GM12878 (cell line): Measurements from ENCODE around the gene CALCR. TPM values are rescaled to one million over a fixed set of nuclear protein-coding genes. Genes with fewer than 3 reads are reported as not detected.

ENCODE experiments used
- ATAC-seq: fragments of 200-7000 bp; cut with Tn5 transposase; 3 replicates; pipeline ENCODE4 v1.9.1; 2020; ENCODE audit warnings: mild to moderate bottlenecking, moderate library complexity
- BruUV-seq: library from RNA; stranded (reverse); fragments of 400-500 nt; replicated peaks from 2 replicates; lab custom pipeline; 2021; lab: Mats Ljungman, UMichigan
- CTCF ChIA-PET: fragments of 300-600 bp; sonication (Branson Sonifier 250); formaldehyde crosslinking; extraction: SDS; loops from one replicate; lab custom pipeline; 2021; ENCODE audit warnings: inconsistent platforms; lab: Yijun Ruan, JAX
- POLR2A ChIA-PET: fragments of 350-600 bp; formaldehyde crosslinking; extraction: SDS; loops from one replicate; lab custom pipeline; 2021; ENCODE audit warnings: inconsistent platforms; lab: Charles Lee
- RAD21 ChIA-PET: fragments of 300-600 bp; sonication (Branson Sonifier 250); formaldehyde crosslinking; loops from one replicate; lab custom pipeline; 2023; ENCODE audit warnings: antibody characterized with exemption; ENCODE audit not compliant: unreplicated experiment; lab: Charles Lee
- SMC1A ChIA-PET: fragments of 300-600 bp; sonication (Branson Sonifier 250); formaldehyde crosslinking; loops from one replicate; lab custom pipeline; 2023; ENCODE audit not compliant: unreplicated experiment, uncharacterized antibody; lab: Charles Lee
- DNase-seq: peaks from one replicate; pipeline ENCODE4 v3.0.0-alpha.2; 2011; ENCODE audit warnings: low read depth, low spot score
- FAIRE-seq: peaks from 3 replicates; lab custom pipeline; 2011; peaks lifted over from hg19 to GRCh38; lab: Jason Lieb, UNC
- H2AFZ ChIP-seq: 2 replicates; pipeline ENCODE4 v1.6.0; 2011; ENCODE audit warnings: low read depth, low read length, control low read depth; ENCODE audit not compliant: control insufficient read depth
- H3K27ac ChIP-seq: 2 replicates; pipeline ENCODE4 v1.5.1; 2011; ENCODE audit warnings: control low read depth; ENCODE audit not compliant: control insufficient read depth, insufficient read depth
- H3K27me3 ChIP-seq, 2 experiments: replicated peaks in 1 of 2; 2 replicates each; pipeline versions ENCODE4 v1.6.0 to v1.6.1; 2011; ENCODE audit warnings: low read length in 1 of 2; ENCODE audit not compliant: control insufficient read depth in 2 of 2, insufficient read depth in 2 of 2
- H3K36me3 ChIP-seq, 2 experiments: 2 replicates each; pipeline ENCODE4 v1.5.1; 2011; ENCODE audit warnings: low read length in 1 of 2; ENCODE audit not compliant: control insufficient read depth in 2 of 2, insufficient read depth in 2 of 2
- H3K4me1 ChIP-seq: 2 replicates; pipeline ENCODE4 v1.6.1; 2011; ENCODE audit warnings: mild to moderate bottlenecking, low read length, moderate library complexity, mixed read lengths; ENCODE audit not compliant: control insufficient read depth, insufficient read depth
- H3K4me2 ChIP-seq: 2 replicates; pipeline ENCODE4 v1.6.0; 2011; ENCODE audit warnings: control low read depth; ENCODE audit not compliant: control insufficient read depth, insufficient read depth
- H3K4me3 ChIP-seq: fragments of 200-600 bp; sonication (generic); 2 replicates; pipeline ENCODE4 v1.5.1; 2016
- H3K79me2 ChIP-seq: 2 replicates; pipeline ENCODE4 v1.6.0; 2011; ENCODE audit warnings: low read length; ENCODE audit not compliant: control insufficient read depth, insufficient read depth
- H3K9ac ChIP-seq: 2 replicates; pipeline ENCODE4 v1.8.0; 2011; ENCODE audit warnings: low read length, control low read depth, mixed read lengths; ENCODE audit not compliant: control insufficient read depth, insufficient read depth
- H3K9me3 ChIP-seq: replicated peaks from 3 replicates; pipeline ENCODE4 v1.5.1; 2011; ENCODE audit warnings: mild to moderate bottlenecking, low read length; ENCODE audit not compliant: control insufficient read depth, insufficient read depth
- H4K20me1 ChIP-seq: 2 replicates; pipeline ENCODE4 v1.6.0; 2011; ENCODE audit not compliant: control insufficient read depth, insufficient read depth
- BHLHE40 ChIP-seq, 2 experiments: fragments of 450-650 bp in 1 of 2; IDR thresholded peaks; 2 replicates each; pipeline ENCODE4 v1.6.1; 2011 to 2017; ENCODE audit warnings: low read depth in 2 of 2, borderline replicate concordance in 1 of 2, improper control_type of control experiment in 1 of 2, low read length in 1 of 2, mild to moderate bottlenecking in 1 of 2
- E2F8 ChIP-seq: fragments of 450-650 bp; IDR thresholded peaks from 2 replicates; pipeline ENCODE4 v1.6.1; 2018; ENCODE audit warnings: mild to moderate bottlenecking, low read depth, moderate library complexity; ENCODE audit not compliant: partially characterized antibody
- HDGF ChIP-seq: fragments of 450-650 bp; IDR thresholded peaks from 2 replicates; pipeline ENCODE4 v1.6.1; 2016; ENCODE audit warnings: antibody characterized with exemption
- KDM1A ChIP-seq: fragments of 200-600 bp; sonication (generic); IDR thresholded peaks from 2 replicates; pipeline ENCODE4 v1.6.1; 2016; ENCODE audit warnings: borderline replicate concordance
- MAX ChIP-seq: IDR thresholded peaks from 2 replicates; pipeline ENCODE4 v1.6.1; 2012; ENCODE audit warnings: low read depth, low read length, improper control_type of control experiment
- MEF2B ChIP-seq: fragments of 450-650 bp; IDR thresholded peaks from 2 replicates; pipeline ENCODE4 v1.6.1; 2018; ENCODE audit warnings: mild to moderate bottlenecking, moderate library complexity; ENCODE audit not compliant: partially characterized antibody, poor library complexity, severe bottlenecking
- NFIC ChIP-seq: IDR thresholded peaks from 2 replicates; pipeline ENCODE4 v1.6.1; 2012; ENCODE audit warnings: low read depth, mild to moderate bottlenecking, inconsistent platforms, low read length, moderate library complexity
- NFXL1 ChIP-seq: fragments of 450-650 bp; IDR thresholded peaks from 2 replicates; pipeline ENCODE4 v1.6.1; 2017; ENCODE audit warnings: antibody characterized with exemption, mild to moderate bottlenecking, borderline replicate concordance
- PAX8 ChIP-seq: fragments of 450-650 bp; IDR thresholded peaks from 2 replicates; pipeline ENCODE4 v1.6.1; 2017; ENCODE audit warnings: mild to moderate bottlenecking, moderate library complexity
- POU2F2 ChIP-seq: IDR thresholded peaks from 3 replicates; pipeline ENCODE4 v1.6.1; 2011; ENCODE audit warnings: low read depth, mild to moderate bottlenecking, low read length, borderline replicate concordance
- RCOR1 ChIP-seq: conservative IDR thresholded peaks from 2 replicates; pipeline ENCODE4 v1.6.1; 2012; ENCODE audit warnings: low read depth, low read length, improper control_type of control experiment
- SPI1 ChIP-seq: IDR thresholded peaks from 2 replicates; pipeline ENCODE4 v1.6.1; 2011; ENCODE audit warnings: low read depth, mild to moderate bottlenecking, low read length, moderate library complexity, borderline replicate concordance; ENCODE audit not compliant: insufficient read depth
- SUPT20H ChIP-seq: IDR thresholded peaks from 2 replicates; pipeline ENCODE4 v1.6.1; 2011; ENCODE audit warnings: low read depth, mild to moderate bottlenecking, low read length, moderate library complexity, borderline replicate concordance; ENCODE audit not compliant: control insufficient read depth
- TCF12 ChIP-seq: IDR thresholded peaks from 2 replicates; pipeline ENCODE4 v1.6.1; 2011; ENCODE audit warnings: low read depth, mild to moderate bottlenecking, low read length
- ZBTB40 ChIP-seq: fragments of 450-650 bp; IDR thresholded peaks from 2 replicates; pipeline ENCODE4 v1.6.1; 2016; ENCODE audit warnings: mild to moderate bottlenecking, moderate library complexity, borderline replicate concordance
- ZZZ3 ChIP-seq: IDR thresholded peaks from 2 replicates; pipeline ENCODE4 v1.6.1; 2011; ENCODE audit warnings: low read depth; ENCODE audit not compliant: control insufficient read depth, insufficient read length
- WGBS: methylation state at CpG from one replicate; pipeline ENCODE4 v1.1.6; 2016; ENCODE audit warnings: low lambda C conversion rate; ENCODE audit not compliant: insufficient replicate concordance, insufficient coverage; ENCODE audit errors: missing lambda C conversion rate; 5-methylcytosine and 5-hydroxymethylcytosine counted together
- in situ Hi-C: fragments of 300-500 bp; cut with MboI; formaldehyde crosslinking; loops from 9 replicates; pipeline ENCODE4 v1.14.3; 2018; ENCODE audit warnings: mixed read lengths
- intact Hi-C: fragments of 100-400 bp; cut with micrococcal nuclease; formaldehyde crosslinking; loops from one replicate; pipeline ENCODE4 v1.14.2; 2022; ENCODE audit not compliant: unreplicated experiment
- polyA plus RNA-seq, 11 experiments: library from polyadenylated mRNA; depleted of rRNA in 4 of 11; unstranded in 6 of 11; stranded (reverse) in 5 of 11; fragments of >200 nt; fragmentation: Nextera tagmentation in 4 of 11; fragmentation: Illumina TruSeq in 1 of 11; extraction: Ambion mirVana in 4 of 11; extraction: Trizol in 1 of 11; gene quantifications; 1 replicate in 1 of 11; 2 replicates in 10 of 11; pipeline versions ENCODE4 v1.2.1 to v1.2.3, GENCODE V29; 2011 to 2016; ENCODE audit warnings: inconsistent platforms in 2 of 11, missing spikeins in 2 of 11, low read depth in 1 of 11
- total RNA-seq, 4 experiments: library from RNA; depleted of rRNA in 3 of 4; stranded (reverse); fragments of >200 nt in 3 of 4; fragmentation: Illumina TruSeq in 1 of 4; extraction: Trizol in 1 of 4; gene quantifications; 2 replicates each; pipeline versions ENCODE4 v1.2.1 to v1.2.3, GENCODE V29; 2013 to 2021

Gene CALCR
- total and polyA plus RNA-seq, 10 of the 15 experiments (the other 5 are each of a cell fraction or from before 2014, with no cell fraction given), result not detected

DNA sequence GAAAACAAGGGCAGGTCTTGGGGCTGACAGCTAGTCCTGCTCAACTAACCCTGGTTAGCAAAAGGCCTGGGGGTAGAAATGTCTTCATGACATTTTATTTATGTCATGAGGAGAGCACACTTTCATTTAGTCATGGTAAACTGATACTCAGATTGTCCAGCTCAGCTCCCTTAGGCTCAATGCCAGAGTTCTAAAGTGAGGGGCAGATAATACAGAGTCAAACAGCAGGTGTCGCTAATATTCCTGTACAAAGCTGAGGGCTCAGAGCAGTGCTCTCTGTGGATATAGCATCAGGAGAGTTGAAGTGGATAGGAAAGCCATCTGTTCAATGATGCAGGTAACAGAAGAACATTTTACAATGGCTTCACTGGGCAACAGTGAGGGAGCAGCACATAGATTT is 26.8 kb upstream of the CALCR start:
- in situ Hi-C loops (no loop called here), intact Hi-C loops (no loop called here)
- Histone ChIP-seq H3K4me2 (no peak overlapping the region), H3K36me3 (no peaks in the 10 kb centered on the region), H3K4me3 (no peak overlapping the region), H3K27ac (no peak overlapping the region), H3K9ac (no peak overlapping the region), H2AFZ (no peak overlapping the region), H3K27me3 (no peaks in the 10 kb centered on the region), H4K20me1 (no peaks in the 10 kb centered on the region), H3K4me1 (no peaks in the 10 kb centered on the region), H3K9me3 (no peaks in the 10 kb centered on the region), H3K79me2 (no peaks in the 10 kb centered on the region)
- ChIA-PET CTCF (interaction anchor here (0.8 to 1.7 kb wide), 2 partner anchors 11 to 621 kb away, joined by 4 to 5 read pairs; no protein-coding TSS in a partner anchor), RAD21 (interaction anchor here (1.1 kb wide), 1 partner anchor 794 kb away, joined by 5 read pairs; no protein-coding TSS in a partner anchor), SMC1A (interaction anchor here (0.7 to 1.7 kb wide), 3 partner anchors 21 to 1297 kb away, joined by 3 to 6 read pairs (median 5); no protein-coding TSS in a partner anchor), POLR2A (no interaction called here)
- DNase-seq, result no peak
- ATAC-seq, result no peak
- BruUV-seq, result no TSS peak
- 87% methylated on average over 1 of the region's 1 CpG for WGBS
- FAIRE-seq, result no peak
- no peak for TF ChIP-seq HDGF
- no peak for TF ChIP-seq POU2F2
- TF ChIP-seq ZBTB40, result no peak
- TF ChIP-seq E2F8, result no peak
- no peak for TF ChIP-seq ZZZ3
- no peak for TF ChIP-seq RCOR1
- TF ChIP-seq TCF12, result no peak
- no peak for TF ChIP-seq SUPT20H
- no peak for TF ChIP-seq SPI1
- no peak for TF ChIP-seq MAX
- TF ChIP-seq BHLHE40 (IDR thresholded peaks at IDR 0.05; ENCODE audit: borderline replicate concordance in 1 of 2, low read depth in 2 of 2, low read length in 1 of 2), result no peak
- no peak for TF ChIP-seq NFIC
- TF ChIP-seq PAX8, result no peak
- TF ChIP-seq MEF2B, result no peak
- TF ChIP-seq NFXL1, result no peak
- TF ChIP-seq KDM1A, result no peak
